GM13977 (cell line): Measurements from ENCODE around the gene ATP2A3.
A peak's percentile ranks its signal among the peaks of the same experiment; 100 is the strongest.

ENCODE experiments used
- DNase-seq: peaks from one replicate; pipeline ENCODE4 v3.0.0; 2012; ENCODE audit warnings: low spot score
- in situ Hi-C: fragments of 300-500 bp; cut with MboI; formaldehyde crosslinking; loops from one replicate; pipeline ENCODE4 v1.12.0; 2022; ENCODE audit warnings: low sequenced_read_pairs, low pct_unique_long_range_greater_than_20kb, mixed read lengths, inconsistent platforms; ENCODE audit not compliant: unreplicated experiment
- TF ChIP-seq, protein P1 (sequence below): IDR thresholded peaks from 2 replicates; pipeline ENCODE4 v1.5.1; 2012; ENCODE audit warnings: mild to moderate bottlenecking, control low read depth; ENCODE audit not compliant: insufficient read depth; ENCODE audit errors: extremely low read depth, missing control alignments

ATP2A3 gene

GRCh38 chr17:3895354-3895753 lies 68.9 kb downstream of the ATP2A3 start:
- in situ Hi-C loops: no loop called here
- TF ChIP-seq, protein P1, sequence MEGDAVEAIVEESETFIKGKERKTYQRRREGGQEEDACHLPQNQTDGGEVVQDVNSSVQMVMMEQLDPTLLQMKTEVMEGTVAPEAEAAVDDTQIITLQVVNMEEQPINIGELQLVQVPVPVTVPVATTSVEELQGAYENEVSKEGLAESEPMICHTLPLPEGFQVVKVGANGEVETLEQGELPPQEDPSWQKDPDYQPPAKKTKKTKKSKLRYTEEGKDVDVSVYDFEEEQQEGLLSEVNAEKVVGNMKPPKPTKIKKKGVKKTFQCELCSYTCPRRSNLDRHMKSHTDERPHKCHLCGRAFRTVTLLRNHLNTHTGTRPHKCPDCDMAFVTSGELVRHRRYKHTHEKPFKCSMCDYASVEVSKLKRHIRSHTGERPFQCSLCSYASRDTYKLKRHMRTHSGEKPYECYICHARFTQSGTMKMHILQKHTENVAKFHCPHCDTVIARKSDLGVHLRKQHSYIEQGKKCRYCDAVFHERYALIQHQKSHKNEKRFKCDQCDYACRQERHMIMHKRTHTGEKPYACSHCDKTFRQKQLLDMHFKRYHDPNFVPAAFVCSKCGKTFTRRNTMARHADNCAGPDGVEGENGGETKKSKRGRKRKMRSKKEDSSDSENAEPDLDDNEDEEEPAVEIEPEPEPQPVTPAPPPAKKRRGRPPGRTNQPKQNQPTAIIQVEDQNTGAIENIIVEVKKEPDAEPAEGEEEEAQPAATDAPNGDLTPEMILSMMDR: no peak
- DNase-seq: no peak

DNA sequence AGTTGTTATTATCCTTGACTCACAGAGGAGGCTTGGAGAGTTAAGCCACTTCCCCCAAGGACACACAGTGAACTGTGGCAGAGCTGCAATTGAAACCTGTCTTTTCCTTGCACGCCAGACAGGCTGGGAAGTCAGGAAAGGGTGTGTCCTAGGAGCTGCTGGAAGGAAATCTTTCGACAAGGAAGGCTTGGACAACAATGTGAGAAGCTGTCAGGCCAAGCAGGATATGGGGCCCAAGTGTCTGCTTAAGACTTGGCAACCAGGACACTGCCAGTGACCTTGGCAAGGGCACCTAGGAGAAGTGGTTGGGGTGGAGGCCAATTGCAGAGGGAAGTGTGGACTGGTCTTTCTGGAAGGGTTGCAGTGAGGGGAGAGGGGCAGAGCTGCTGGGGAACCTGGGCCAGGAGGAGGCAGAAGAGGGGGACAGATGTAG lies 69.3 kb downstream of the ATP2A3 start:
- no peak for DNase-seq
- in situ Hi-C loops: no loop called here
- TF ChIP-seq, protein P1: no peak

DNA sequence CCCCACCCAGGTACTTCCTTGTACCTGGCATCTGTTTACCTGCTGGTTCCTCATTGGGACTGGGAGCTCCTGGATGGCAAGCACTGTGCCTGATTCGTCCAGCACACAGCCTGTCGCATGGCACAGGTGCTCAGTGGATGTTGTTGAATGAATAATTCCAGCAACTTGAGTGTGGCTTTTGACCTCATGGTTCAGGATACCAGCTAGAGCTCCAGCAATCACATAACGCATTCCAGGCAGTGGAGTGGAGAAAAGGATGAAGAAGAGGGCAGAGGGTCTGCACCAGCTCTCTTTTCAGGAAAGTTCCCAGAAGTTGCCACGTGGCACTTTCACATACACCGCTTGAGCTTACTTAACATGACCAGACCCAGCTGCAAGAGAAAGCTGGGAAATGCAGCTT lies 70.0 kb downstream of the ATP2A3 start:
- in situ Hi-C loops: no loop called here
- DNase-seq: no peak
- TF ChIP-seq, protein P1: no peak

GRCh38 chr17:3893720-3894116 lies 70.5 kb downstream of the ATP2A3 start:
- DNase-seq: no peak
- in situ Hi-C loops: no loop called here

DNA sequence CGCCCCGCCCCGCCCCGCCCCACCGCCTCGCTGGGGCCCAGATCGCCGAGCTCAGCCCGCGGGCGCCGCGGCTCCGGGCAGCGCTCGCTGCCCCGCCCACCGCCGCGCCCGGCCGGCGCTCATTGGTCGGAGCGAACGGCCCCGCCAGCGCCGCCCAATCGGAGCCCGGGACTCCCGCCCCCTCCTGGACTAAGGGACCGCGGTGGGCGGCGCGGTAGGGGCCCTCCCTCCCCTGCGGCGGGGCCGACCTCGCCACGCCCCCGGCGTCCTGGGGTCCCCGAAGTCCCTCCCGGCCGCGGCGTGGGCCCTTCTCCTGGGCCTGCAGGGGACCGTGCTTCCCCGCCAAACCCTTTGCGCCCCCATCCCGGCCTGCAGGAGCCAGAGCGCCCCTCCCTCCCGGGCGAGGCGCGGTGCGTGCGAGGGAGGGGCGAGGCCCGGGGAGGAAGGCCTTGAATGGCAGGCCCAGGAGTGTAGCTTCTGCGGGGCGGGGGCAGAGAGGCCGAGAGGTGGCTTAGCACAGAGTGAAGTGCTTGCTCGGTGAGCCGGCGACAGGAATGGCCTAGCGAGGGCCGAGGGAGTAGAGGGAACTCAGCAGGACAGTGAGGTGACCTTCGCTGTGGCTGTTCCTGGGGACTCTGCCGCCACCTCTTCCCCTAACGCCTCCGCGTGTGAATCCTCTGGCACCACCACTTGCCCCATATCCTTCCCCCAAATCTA lies 71.1 kb downstream of the ATP2A3 start, which contains the start of gene CAMKK1:
CAMKK1 (minus strand) TSS at position 51 of the 717 bp plus-strand sequence. CDS start 7,366 bp downstream, outside the sequence.
- TF ChIP-seq, protein P1: no peak
- DNase-seq: peak; percentile 100
- in situ Hi-C loops: no loop called here

More at GRCh38 chr17:3893720-3894116, 70.5 kb downstream of the ATP2A3 start:
- TF ChIP-seq, protein P1: no peak

- in situ Hi-C loops: no loop called here
- DNase-seq: peak; percentile 67
- TF ChIP-seq, protein P1: no peak
These were observed 71.9 kb downstream of the ATP2A3 start for GRCh38 chr17:3892095-3892998.
